GM18508 (cell line): ENCODE data around the gene FGF8.

ENCODE experiments used
- ATAC-seq: cut with Tn5 transposase; IDR thresholded peaks from one replicate; pipeline ENCODE4 v1.9.1; 2021; ENCODE audit warnings: moderate number of reproducible peaks; ENCODE audit not compliant: insufficient read depth, unreplicated experiment

Gene FGF8

GRCh38 chr10:101770331-101771215 lies 5.3 kb downstream of the FGF8 start:
- no peak for ATAC-seq

- ATAC-seq, result no peak
These were observed 6.3 kb downstream of the FGF8 start for GRCh38 chr10:101769541-101770180.

GRCh38 chr10:101768791-101769170 lies 7.1 kb downstream of the FGF8 start:
- no peak for ATAC-seq

GRCh38 chr10:101767966-101768790 lies 7.7 kb downstream of the FGF8 start:
- ATAC-seq, result no peak

- no peak for ATAC-seq
These were observed 8.3 kb downstream of the FGF8 start for GRCh38 chr10:101767600-101767945.

GRCh38 chr10:101766753-101767599 lies 8.9 kb downstream of the FGF8 start:
- ATAC-seq, result no peak

GRCh38 chr10:101766306-101766705 lies 9.6 kb downstream of the FGF8 start:
- ATAC-seq, result no peak

- no peak for ATAC-seq
These were observed 12.6 kb downstream of the FGF8 start for GRCh38 chr10:101763141-101763846.

- no peak for ATAC-seq
These were observed 13.2 kb downstream of the FGF8 start for GRCh38 chr10:101762736-101763135.

GRCh38 chr10:101761226-101761625 lies 14.7 kb downstream of the FGF8 start:
- ATAC-seq, result no peak

- ATAC-seq, result no peak
These were observed 15.4 kb downstream of the FGF8 start for GRCh38 chr10:101760510-101760909.

GRCh38 chr10:101759309-101760247 lies 16.3 kb downstream of the FGF8 start:
- ATAC-seq, result no peak

GRCh38 chr10:101758858-101759257 lies 17.1 kb downstream of the FGF8 start:
- no peak for ATAC-seq

GRCh38 chr10:101752241-101752640 lies 23.7 kb downstream of the FGF8 start:
- no peak for ATAC-seq

GRCh38 chr10:101749047-101750016 lies 26.6 kb downstream of the FGF8 start:
- ATAC-seq, result no peak

- ATAC-seq, result no peak
These were observed 27.4 kb downstream of the FGF8 start for GRCh38 chr10:101748496-101748895.

GRCh38 chr10:101745074-101745696 lies 30.7 kb downstream of the FGF8 start:
- no peak for ATAC-seq
